NCI-H1092 treated with DMSO at 0.1 percent for 48 hours (cell line): Measurements from ENCODE around the gene INPP5D.
"Not testable (repeated sequence)": the region's sequence is repeated elsewhere in the genome, so short reads cannot be mapped to it uniquely, and the experiment has no call there.

ENCODE experiments used
- DNase-seq: peaks from one replicate; lab custom pipeline; 2025; lab: John Stamatoyannopoulos, UW

INPP5D gene

GRCh38 chr2:233059797-233060500 is at the start of gene INPP5D:
Gene INPP5D, plus strand, starts transcription at chr2:233060342. Its CDS starts 137 bp downstream, at chr2:233060479.
- no peak for DNase-seq

GRCh38 chr2:233010569-233011267 is 49.4 kb upstream of the INPP5D start:
- no peak for DNase-seq

- DNase-seq = no peak
Observed at GRCh38 chr2:233011268-233011650, 48.9 kb upstream of the INPP5D start.

- no peak for DNase-seq
Observed at GRCh38 chr2:233011702-233012131, 48.4 kb upstream of the INPP5D start.

- DNase-seq = no peak
Observed at GRCh38 chr2:233012301-233012971, 47.7 kb upstream of the INPP5D start.

- no peak for DNase-seq
Observed at GRCh38 chr2:233013027-233013461, 47.1 kb upstream of the INPP5D start, which contains the start of gene NGEF. Gene NGEF, minus strand, starts transcription at chr2:233013256. Its CDS starts 38,366 bp downstream, at chr2:232974890.

- no peak for DNase-seq
Observed at GRCh38 chr2:233013650-233014049, 46.5 kb upstream of the INPP5D start.

GRCh38 chr2:233015019-233015645 is 45.0 kb upstream of the INPP5D start:
- no peak for DNase-seq

- DNase-seq = no peak
Observed at GRCh38 chr2:233017947-233018346, 42.2 kb upstream of the INPP5D start.

- DNase-seq = not testable (repeated sequence)
Observed at GRCh38 chr2:233019610-233020009, 40.5 kb upstream of the INPP5D start.

- no peak for DNase-seq
Observed at GRCh38 chr2:233020454-233020853, 39.7 kb upstream of the INPP5D start.

- no peak for DNase-seq
Observed at GRCh38 chr2:233021771-233022170, 38.4 kb upstream of the INPP5D start.

GRCh38 chr2:233022561-233022960 is 37.6 kb upstream of the INPP5D start:
- no peak for DNase-seq

- no peak for DNase-seq
Observed at GRCh38 chr2:233023007-233023760, 37.0 kb upstream of the INPP5D start.

- no peak for DNase-seq
Observed at GRCh38 chr2:233023761-233024410, 36.3 kb upstream of the INPP5D start.

- DNase-seq = no peak
Observed at GRCh38 chr2:233025706-233026105, 34.4 kb upstream of the INPP5D start.

GRCh38 chr2:233026198-233026813 is 33.8 kb upstream of the INPP5D start:
- DNase-seq = no peak

GRCh38 chr2:233029321-233029720 is 30.8 kb upstream of the INPP5D start:
- no peak for DNase-seq

GRCh38 chr2:233031556-233032500 is 28.3 kb upstream of the INPP5D start:
- no peak for DNase-seq
